Bronchus fibroblast of lung (primary cell): ENCODE measurements around the gene SLC22A3. TPM values are rescaled to one million over a fixed set of nuclear protein-coding genes. Genes with fewer than 3 reads are reported as not detected.

Experiments used
- total RNA-seq: library from RNA; depleted of rRNA; stranded (reverse); fragments of >200 nt; gene quantifications from 2 replicates; pipeline ENCODE4 v1.2.3, GENCODE V29; 2015

Gene SLC22A3
- total RNA-seq = 0.15 TPM in 1 of 2 replicates, not detected in the other

DNA sequence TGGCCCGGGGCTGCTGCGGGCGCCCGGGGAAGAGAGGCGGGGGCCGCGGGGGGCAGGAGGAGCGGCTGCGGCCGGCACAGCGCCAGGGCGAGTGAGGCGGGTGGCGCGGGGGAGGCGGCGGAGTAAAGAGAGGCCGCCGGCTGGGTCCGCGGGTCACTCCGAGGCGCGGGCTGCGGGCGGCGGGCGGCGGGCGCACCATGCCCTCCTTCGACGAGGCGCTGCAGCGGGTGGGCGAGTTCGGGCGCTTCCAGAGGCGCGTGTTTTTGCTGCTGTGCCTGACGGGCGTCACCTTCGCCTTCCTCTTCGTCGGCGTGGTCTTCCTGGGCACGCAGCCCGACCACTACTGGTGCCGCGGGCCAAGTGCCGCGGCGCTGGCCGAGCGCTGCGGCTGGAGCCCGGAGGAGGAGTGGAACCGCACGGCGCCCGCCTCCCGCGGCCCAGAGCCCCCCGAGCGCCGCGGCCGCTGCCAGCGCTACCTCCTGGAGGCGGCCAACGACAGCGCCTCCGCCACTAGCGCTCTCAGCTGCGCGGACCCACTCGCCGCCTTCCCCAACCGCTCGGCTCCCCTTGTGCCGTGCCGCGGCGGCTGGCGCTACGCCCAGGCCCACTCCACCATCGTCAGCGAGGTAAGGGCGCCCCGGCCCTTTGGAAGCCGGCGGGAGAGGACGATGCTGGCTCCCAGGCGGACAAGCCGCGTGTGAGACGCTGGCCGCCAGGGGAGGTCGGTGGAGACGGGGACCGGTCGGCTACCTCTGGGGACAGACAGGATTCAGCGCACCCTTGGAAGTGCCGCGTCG is at the start of gene SLC22A3:
TSS of gene SLC22A3 (plus strand) at position 156 of the 797 bp plus-strand sequence. CDS start at position 198, 42 bp downstream.

Other genes with a start within 250 kb of the SLC22A3 start
- gene SLC22A1, start 226.6 kb upstream of the SLC22A3 start, total RNA-seq = under 0.01 TPM in 1 of 2 replicates, not detected in the other
- gene SLC22A2, start 89.6 kb upstream of the SLC22A3 start, total RNA-seq = not detected in 2 replicates